Measurements from ENCODE around the gene RNU1-1.
"Not testable (repeated sequence)": the region's sequence is repeated elsewhere in the genome, so short reads cannot be mapped to it uniquely, and the experiment has no call there.

RNU1-1 gene

GRCh38 chr1:16535487-16535886, 21.4 kb upstream of the RNU1-1 start:
- ATAC-seq; H3K36me3 Mint-ChIP-seq (ENCODE audit: low read depth); DNase-seq; H3K9me3 Mint-ChIP-seq: not testable (repeated sequence)
- Mint-ChIP-seq H3K27ac (peak overlapping the region; percentile 42), H3K27me3 (peaks cover 33% of the 10 kb centered on the region), H3K4me3 (peak overlapping the region; percentile 53), H3K4me1 (peaks cover 14% of the 10 kb centered on the region)

GRCh38 chr1:16534829-16535456, 20.9 kb upstream of the RNU1-1 start:
- peak overlapping the region; percentile 53 for H3K4me3 Mint-ChIP-seq
- H3K9me3 Mint-ChIP-seq; H3K36me3 Mint-ChIP-seq (ENCODE audit: low read depth): not testable (repeated sequence)
- peak overlapping the region; percentile 42 for H3K27ac Mint-ChIP-seq
- H3K4me1 Mint-ChIP-seq: peaks cover 12% of the 10 kb centered on the region
- ATAC-seq: peak; percentile 97
- peak; percentile 80 for DNase-seq
- peaks cover 33% of the 10 kb centered on the region for H3K27me3 Mint-ChIP-seq

- H3K4me3 Mint-ChIP-seq; DNase-seq; H3K9me3 Mint-ChIP-seq; H3K27ac Mint-ChIP-seq; ATAC-seq; H3K36me3 Mint-ChIP-seq (ENCODE audit: low read depth): not testable (repeated sequence)
- Mint-ChIP-seq H3K27me3 (peaks cover 33% of the 10 kb centered on the region), H3K4me1 (peaks cover 12% of the 10 kb centered on the region)
Observed at GRCh38 chr1:16534239-16534828, 20.2 kb upstream of the RNU1-1 start.

GRCh38 chr1:16532235-16532991, 18.3 kb upstream of the RNU1-1 start:
- not testable (repeated sequence) for H3K9me3 Mint-ChIP-seq; H3K36me3 Mint-ChIP-seq (ENCODE audit: low read depth); DNase-seq; H3K4me3 Mint-ChIP-seq; ATAC-seq; H3K27ac Mint-ChIP-seq
- peaks cover 31% of the 10 kb centered on the region for H3K27me3 Mint-ChIP-seq
- H3K4me1 Mint-ChIP-seq: peaks cover 12% of the 10 kb centered on the region

- not testable (repeated sequence) for H3K4me3 Mint-ChIP-seq, H3K9me3 Mint-ChIP-seq
- H3K27me3 Mint-ChIP-seq: peaks cover 16% of the 10 kb centered on the region
Observed at GRCh38 chr1:16528338-16528737, 14.3 kb upstream of the RNU1-1 start.

GRCh38 chr1:16525769-16526168, 11.7 kb upstream of the RNU1-1 start:
- not testable (repeated sequence) for H3K36me3 Mint-ChIP-seq (ENCODE audit: low read depth); H3K4me1 Mint-ChIP-seq; H3K27ac Mint-ChIP-seq; H3K4me3 Mint-ChIP-seq; DNase-seq; H3K27me3 Mint-ChIP-seq; H3K9me3 Mint-ChIP-seq; ATAC-seq

More at GRCh38 chr1:16528338-16528737, 14.3 kb upstream of the RNU1-1 start:
- H3K4me1 Mint-ChIP-seq; ATAC-seq; DNase-seq; H3K27ac Mint-ChIP-seq; H3K36me3 Mint-ChIP-seq (ENCODE audit: low read depth): not testable (repeated sequence)

- H3K4me1 Mint-ChIP-seq; H3K9me3 Mint-ChIP-seq; DNase-seq; H3K27ac Mint-ChIP-seq; H3K36me3 Mint-ChIP-seq (ENCODE audit: low read depth); H3K4me3 Mint-ChIP-seq; ATAC-seq: not testable (repeated sequence)
- peaks cover 27% of the 10 kb centered on the region for H3K27me3 Mint-ChIP-seq
Observed at GRCh38 chr1:16521679-16522078, 7.6 kb upstream of the RNU1-1 start.

- H3K4me1 Mint-ChIP-seq: peaks cover 2% of the 10 kb centered on the region
- H3K36me3 Mint-ChIP-seq (ENCODE audit: low read depth): no peaks in the 10 kb centered on the region
- H3K27ac Mint-ChIP-seq: no peak overlapping the region
- DNase-seq: no peak
- peaks cover 27% of the 10 kb centered on the region for H3K27me3 Mint-ChIP-seq
- H3K4me3 Mint-ChIP-seq: no peak overlapping the region
- H3K9me3 Mint-ChIP-seq: no peaks in the 10 kb centered on the region
- ATAC-seq: no peak
Observed at GRCh38 chr1:16521288-16521583, 7.2 kb upstream of the RNU1-1 start.

- H3K27ac Mint-ChIP-seq; ATAC-seq; H3K36me3 Mint-ChIP-seq (ENCODE audit: low read depth); H3K9me3 Mint-ChIP-seq; DNase-seq; H3K4me1 Mint-ChIP-seq: not testable (repeated sequence)
- H3K4me3 Mint-ChIP-seq: peak overlapping the region; percentile 6
- H3K27me3 Mint-ChIP-seq: peaks cover 27% of the 10 kb centered on the region
Observed at GRCh38 chr1:16520435-16521287, 6.6 kb upstream of the RNU1-1 start.

GRCh38 chr1:16519255-16519951, 5.3 kb upstream of the RNU1-1 start:
- not testable (repeated sequence) for H3K27ac Mint-ChIP-seq; H3K4me3 Mint-ChIP-seq; H3K36me3 Mint-ChIP-seq (ENCODE audit: low read depth); H3K4me1 Mint-ChIP-seq; ATAC-seq; H3K9me3 Mint-ChIP-seq; DNase-seq
- peaks cover 27% of the 10 kb centered on the region for H3K27me3 Mint-ChIP-seq

- not testable (repeated sequence) for H3K4me3 Mint-ChIP-seq; H3K9me3 Mint-ChIP-seq; DNase-seq; ATAC-seq; H3K4me1 Mint-ChIP-seq; H3K36me3 Mint-ChIP-seq (ENCODE audit: low read depth); H3K27ac Mint-ChIP-seq
- H3K27me3 Mint-ChIP-seq: peaks cover 27% of the 10 kb centered on the region
Observed at GRCh38 chr1:16518913-16519254, 4.8 kb upstream of the RNU1-1 start.

- not testable (repeated sequence) for H3K36me3 Mint-ChIP-seq (ENCODE audit: low read depth); ATAC-seq; H3K4me3 Mint-ChIP-seq; DNase-seq; H3K27ac Mint-ChIP-seq; H3K4me1 Mint-ChIP-seq; H3K9me3 Mint-ChIP-seq
- peaks cover 25% of the 10 kb centered on the region for H3K27me3 Mint-ChIP-seq
Observed at GRCh38 chr1:16516694-16517410, 2.8 kb upstream of the RNU1-1 start.

- peak; percentile 57 for DNase-seq
- not testable (repeated sequence) for H3K27me3 Mint-ChIP-seq; H3K4me1 Mint-ChIP-seq; H3K36me3 Mint-ChIP-seq (ENCODE audit: low read depth); H3K9me3 Mint-ChIP-seq; H3K4me3 Mint-ChIP-seq; H3K27ac Mint-ChIP-seq
- ATAC-seq: peak; percentile 100
Observed at GRCh38 chr1:16513412-16514106, 526 bp downstream of the RNU1-1 start.

Measured in activated naive CD8-positive, alpha-beta T cell treated with anti-CD3 and anti-CD28 coated beads, Interleukin-2, amount 50 U/mL, for 24 hours (primary cell).